Measurements from ENCODE around the gene VEGFD. TPM values are rescaled to one million over a fixed set of nuclear protein-coding genes. Genes with fewer than 3 reads are reported as not detected.
A peak's percentile ranks its signal among the peaks of the same experiment; 100 is the strongest.

VEGFD gene
- total RNA-seq, 2 donors from 2014 or later = 0.68 to 1.4 TPM

GRCh38 chrX:15343075-15343476 lies 41.1 kb downstream of the VEGFD start:
- Histone ChIP-seq H3K27ac (no peak overlapping the region), H3K4me3 (no peak overlapping the region), H3K4me1 (replicated peaks) (no peaks in the 10 kb centered on the region), H3K36me3 (no peaks in the 10 kb centered on the region), H3K27me3 (replicated peaks; ENCODE audit: insufficient read depth) (no peaks in the 10 kb centered on the region), H3K9me3 (no peaks in the 10 kb centered on the region)
- 44% methylated on average over 5 of the region's 5 CpGs for WGBS
- TF ChIP-seq POLR2AphosphoS5 (IDR thresholded peaks at IDR 0.05) (peak; percentile 45), CTCF (IDR thresholded peaks at IDR 0.05) (no peak), POLR2A (IDR thresholded peaks at IDR 0.05) (no peak)
- intact Hi-C loops (cut with DNase I) = loop anchor here (10.0 kb wide), 1 partner anchor 222 kb away; no protein-coding TSS in a partner anchor
- DNase-seq (ENCODE audit: low spot score) = peak; percentile 4

- no peak overlapping the region for H3K4me3 ChIP-seq
- intact Hi-C loops (cut with DNase I) = loop anchor here (10.0 kb wide), 1 partner anchor 224 kb away; no protein-coding TSS in a partner anchor
- no peaks in the 10 kb centered on the region for H3K4me1 ChIP-seq (replicated peaks)
- H3K9me3 ChIP-seq = no peaks in the 10 kb centered on the region
- H3K27ac ChIP-seq = no peak overlapping the region
- H3K27me3 ChIP-seq (replicated peaks; ENCODE audit: insufficient read depth) = no peaks in the 10 kb centered on the region
- DNase-seq (ENCODE audit: low spot score) = no peak
- 100% methylated on average over 2 of the region's 2 CpGs for WGBS
- no peaks in the 10 kb centered on the region for H3K36me3 ChIP-seq
- no peak for TF ChIP-seq CTCF (IDR thresholded peaks at IDR 0.05)
- TF ChIP-seq POLR2A (IDR thresholded peaks at IDR 0.05) = no peak
- TF ChIP-seq POLR2AphosphoS5 (IDR thresholded peaks at IDR 0.05) = no peak
Measured at GRCh38 chrX:15340867-15341266, 43.3 kb downstream of the VEGFD start.

- peak; percentile 30 for DNase-seq (ENCODE audit: low spot score)
- Histone ChIP-seq H3K4me3 (peak overlapping the region; percentile 29 to 61), H3K27ac (peak overlapping the region; percentile 83 to 91), H3K9me3 (no peaks in the 10 kb centered on the region), H3K27me3 (replicated peaks; ENCODE audit: insufficient read depth) (no peaks in the 10 kb centered on the region), H3K4me1 (replicated peaks) (no peaks in the 10 kb centered on the region), H3K36me3 (no peaks in the 10 kb centered on the region)
- 2% methylated on average over 10 of the region's 10 CpGs for WGBS
- TF ChIP-seq CTCF (IDR thresholded peaks at IDR 0.05) (no peak), POLR2A (IDR thresholded peaks at IDR 0.05) (no peak), POLR2AphosphoS5 (IDR thresholded peaks at IDR 0.05) (no peak)
- intact Hi-C loops (cut with DNase I) = no loop called here
Measured at GRCh38 chrX:15336023-15336413, 48.2 kb downstream of the VEGFD start.

- peak within 1 kb of the TSS; percentile 61 to 62 for H3K4me3 ChIP-seq
- H3K27me3 ChIP-seq (replicated peaks; ENCODE audit: insufficient read depth) = no peaks in the 10 kb centered on the region
- TF ChIP-seq POLR2AphosphoS5 (IDR thresholded peaks at IDR 0.05) = peak; percentile 91
- TF ChIP-seq CTCF (IDR thresholded peaks at IDR 0.05) = peak in 1 of 4 experiments; percentile 11
- TF ChIP-seq POLR2A (IDR thresholded peaks at IDR 0.05) = peak; percentile 94
- no peaks in the 10 kb centered on the region for H3K9me3 ChIP-seq
- intact Hi-C loops (cut with DNase I) = no loop called here
- 1% methylated on average over 30 of the region's 72 CpGs for WGBS
- no peaks in the 10 kb centered on the region for H3K36me3 ChIP-seq
- peak within 1 kb of the TSS; percentile 83 to 91 for H3K27ac ChIP-seq
- H3K4me1 ChIP-seq (replicated peaks) = no peaks in the 10 kb centered on the region
- peak; percentile 93 for DNase-seq (ENCODE audit: low spot score)
Measured at GRCh38 chrX:15335135-15336022, 48.8 kb downstream of the VEGFD start, which contains the start of gene PIGA. Gene PIGA, minus strand, starts transcription at chrX:15335523. Its CDS starts 3,593 bp downstream, at chrX:15331930.

Measured in prostate gland (tissue), 2 donors.